WTC11 (cell line): ENCODE measurements around the gene PROX2.

ENCODE experiments used
- CREM ChIP-seq: sonication (generic); formaldehyde crosslinking; IDR thresholded peaks from 2 replicates; pipeline ENCODE4 v1.8.1; 2022; ENCODE audit warnings: mild to moderate bottlenecking, missing genetic modification reagents, moderate library complexity
- CTCF ChIP-seq: fragments of 200-600 bp; IDR thresholded peaks from 2 replicates; pipeline ENCODE4 v1.8.0; 2022; ENCODE audit warnings: antibody characterized with exemption
- MAX ChIP-seq: sonication (generic); formaldehyde crosslinking; IDR thresholded peaks from 2 replicates; pipeline ENCODE4 v1.8.0; 2022; ENCODE audit warnings: mild to moderate bottlenecking, missing genetic modification reagents
- TCF7 ChIP-seq: sonication (generic); formaldehyde crosslinking; IDR thresholded peaks from 2 replicates; pipeline ENCODE4 v1.8.0; 2022; ENCODE audit warnings: mild to moderate bottlenecking, low read depth, missing genetic modification reagents, moderate library complexity
- ZNF263 ChIP-seq: sonication (generic); formaldehyde crosslinking; IDR thresholded peaks from 2 replicates; pipeline ENCODE4 v1.8.1; 2022; ENCODE audit warnings: low read depth, mild to moderate bottlenecking, moderate library complexity, missing genetic modification reagents
- ZNF671 ChIP-seq: fragments of 250-450 bp; sonication (Bioruptor Pico); IDR thresholded peaks from 2 replicates; pipeline ENCODE4 v1.8.0; 2021; ENCODE audit warnings: mild to moderate bottlenecking
- TF ChIP-seq, protein P1 (sequence below): sonication (generic); formaldehyde crosslinking; IDR thresholded peaks from 2 replicates; pipeline ENCODE4 v1.8.1; 2022; ENCODE audit warnings: low read depth, mild to moderate bottlenecking, moderate library complexity, missing genetic modification reagents, borderline replicate concordance
- TF ChIP-seq, protein P2 (sequence below): sonication (generic); formaldehyde crosslinking; IDR thresholded peaks from 2 replicates; pipeline ENCODE4 v1.8.0; 2022; ENCODE audit warnings: mild to moderate bottlenecking, missing genetic modification reagents
- TF ChIP-seq, protein P3 (sequence below): sonication (generic); formaldehyde crosslinking; conservative IDR thresholded peaks from 2 replicates; pipeline ENCODE4 v1.8.1; 2022; ENCODE audit warnings: mild to moderate bottlenecking, missing genetic modification reagents

DNA sequence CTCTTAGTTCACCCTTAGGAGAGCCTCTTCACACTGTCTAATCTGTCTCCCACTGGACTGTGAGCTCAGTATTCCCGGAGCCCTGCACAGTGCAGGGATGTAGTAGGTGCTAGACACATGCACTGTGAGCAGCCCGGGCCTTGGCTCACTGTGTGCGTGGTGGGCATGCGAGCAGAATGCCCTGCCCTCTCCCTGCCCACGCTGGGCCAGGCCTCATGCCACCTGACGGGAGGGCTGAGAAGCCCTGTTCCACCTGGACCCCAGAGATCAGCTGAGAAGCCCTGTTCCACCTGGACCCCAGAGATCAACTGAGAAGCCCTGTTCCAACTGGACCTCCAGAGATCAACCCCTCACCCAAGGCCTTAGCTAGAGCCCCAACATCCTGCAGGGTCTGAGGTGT, 36.2 kb upstream of the PROX2 start:
- TF ChIP-seq ZNF671 (CRISPR knock-in tag) (no peak), CTCF (no peak), TCF7 (CRISPR knock-in tag) (no peak), CREM (CRISPR knock-in tag) (no peak), MAX (CRISPR knock-in tag) (no peak), ZNF263 (CRISPR knock-in tag) (no peak)
- TF ChIP-seq, protein P1, sequence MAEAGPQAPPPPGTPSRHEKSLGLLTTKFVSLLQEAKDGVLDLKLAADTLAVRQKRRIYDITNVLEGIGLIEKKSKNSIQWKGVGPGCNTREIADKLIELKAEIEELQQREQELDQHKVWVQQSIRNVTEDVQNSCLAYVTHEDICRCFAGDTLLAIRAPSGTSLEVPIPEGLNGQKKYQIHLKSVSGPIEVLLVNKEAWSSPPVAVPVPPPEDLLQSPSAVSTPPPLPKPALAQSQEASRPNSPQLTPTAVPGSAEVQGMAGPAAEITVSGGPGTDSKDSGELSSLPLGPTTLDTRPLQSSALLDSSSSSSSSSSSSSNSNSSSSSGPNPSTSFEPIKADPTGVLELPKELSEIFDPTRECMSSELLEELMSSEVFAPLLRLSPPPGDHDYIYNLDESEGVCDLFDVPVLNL, result no peak
- TF ChIP-seq, protein P2, sequence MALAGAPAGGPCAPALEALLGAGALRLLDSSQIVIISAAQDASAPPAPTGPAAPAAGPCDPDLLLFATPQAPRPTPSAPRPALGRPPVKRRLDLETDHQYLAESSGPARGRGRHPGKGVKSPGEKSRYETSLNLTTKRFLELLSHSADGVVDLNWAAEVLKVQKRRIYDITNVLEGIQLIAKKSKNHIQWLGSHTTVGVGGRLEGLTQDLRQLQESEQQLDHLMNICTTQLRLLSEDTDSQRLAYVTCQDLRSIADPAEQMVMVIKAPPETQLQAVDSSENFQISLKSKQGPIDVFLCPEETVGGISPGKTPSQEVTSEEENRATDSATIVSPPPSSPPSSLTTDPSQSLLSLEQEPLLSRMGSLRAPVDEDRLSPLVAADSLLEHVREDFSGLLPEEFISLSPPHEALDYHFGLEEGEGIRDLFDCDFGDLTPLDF (CRISPR knock-in tag), result no peak
- TF ChIP-seq, protein P3, sequence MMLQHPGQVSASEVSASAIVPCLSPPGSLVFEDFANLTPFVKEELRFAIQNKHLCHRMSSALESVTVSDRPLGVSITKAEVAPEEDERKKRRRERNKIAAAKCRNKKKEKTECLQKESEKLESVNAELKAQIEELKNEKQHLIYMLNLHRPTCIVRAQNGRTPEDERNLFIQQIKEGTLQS (CRISPR knock-in tag), result no peak
